ENCODE measurements around the gene KLK13.

GRCh38 chr19:51089786-51090185, 24.9 kb upstream of the KLK13 start:
- TF ChIP-seq REST (IDR thresholded peaks at IDR 0.05) (no peak), NR3C1 (IDR thresholded peaks at IDR 0.05) (no peak), CTCF (IDR thresholded peaks at IDR 0.05) (no peak), MYC (IDR thresholded peaks at IDR 0.05; ENCODE audit: borderline replicate concordance, low read length) (no peak), JUN (IDR thresholded peaks at IDR 0.05) (no peak), POLR2A (IDR thresholded peaks at IDR 0.05; ENCODE audit: low read length) (no peak), PHF8 (IDR thresholded peaks at IDR 0.05; ENCODE audit: borderline replicate concordance, low read depth) (no peak)

All from A549 (cell line).